ENCODE results near the gene FBXO17.
"Not testable (repeated sequence)": the region's sequence is repeated elsewhere in the genome, so short reads cannot be mapped to it uniquely, and the experiment has no call there.

The FBXO17 gene, protein sequence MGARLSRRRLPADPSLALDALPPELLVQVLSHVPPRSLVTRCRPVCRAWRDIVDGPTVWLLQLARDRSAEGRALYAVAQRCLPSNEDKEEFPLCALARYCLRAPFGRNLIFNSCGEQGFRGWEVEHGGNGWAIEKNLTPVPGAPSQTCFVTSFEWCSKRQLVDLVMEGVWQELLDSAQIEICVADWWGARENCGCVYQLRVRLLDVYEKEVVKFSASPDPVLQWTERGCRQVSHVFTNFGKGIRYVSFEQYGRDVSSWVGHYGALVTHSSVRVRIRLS

DNA sequence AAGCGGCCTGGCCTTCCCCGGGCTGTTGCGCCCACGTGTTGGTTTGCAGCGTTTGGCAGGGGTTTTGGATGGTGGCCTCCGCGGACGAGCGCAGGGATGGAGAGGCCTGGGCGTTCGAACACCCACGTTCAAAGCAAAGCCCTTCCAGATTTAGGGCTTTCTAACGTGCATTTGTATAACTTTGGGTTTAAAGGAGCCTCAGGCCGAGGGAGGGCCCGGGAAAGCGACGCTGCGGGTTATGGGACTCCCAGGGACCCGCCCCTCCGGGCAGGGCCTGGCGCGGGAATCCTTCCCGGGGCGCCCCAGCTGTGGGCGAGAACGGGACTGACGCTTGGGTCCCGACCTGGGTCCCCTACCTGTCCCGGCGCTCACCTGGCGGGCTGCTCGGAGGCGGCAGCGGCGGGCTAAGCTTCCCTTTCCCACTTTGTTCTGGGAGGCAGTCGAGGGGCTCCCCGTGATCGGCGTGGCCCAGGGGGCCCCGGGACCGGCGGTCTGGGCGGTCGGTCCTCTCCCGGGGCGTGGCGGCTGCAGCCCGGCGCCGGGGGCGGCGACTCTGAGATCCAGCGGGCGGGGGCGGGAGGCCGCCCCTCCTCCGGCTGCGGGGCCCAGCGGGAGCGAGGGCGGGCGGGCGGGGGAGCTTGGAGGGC, at the start of gene FBXO17:
Gene FBXO17, minus strand, starts transcription at position 529 of the 647 bp plus-strand sequence. CDS start 25,423 bp downstream, outside the sequence.
- no peak for DNase-seq

DNA sequence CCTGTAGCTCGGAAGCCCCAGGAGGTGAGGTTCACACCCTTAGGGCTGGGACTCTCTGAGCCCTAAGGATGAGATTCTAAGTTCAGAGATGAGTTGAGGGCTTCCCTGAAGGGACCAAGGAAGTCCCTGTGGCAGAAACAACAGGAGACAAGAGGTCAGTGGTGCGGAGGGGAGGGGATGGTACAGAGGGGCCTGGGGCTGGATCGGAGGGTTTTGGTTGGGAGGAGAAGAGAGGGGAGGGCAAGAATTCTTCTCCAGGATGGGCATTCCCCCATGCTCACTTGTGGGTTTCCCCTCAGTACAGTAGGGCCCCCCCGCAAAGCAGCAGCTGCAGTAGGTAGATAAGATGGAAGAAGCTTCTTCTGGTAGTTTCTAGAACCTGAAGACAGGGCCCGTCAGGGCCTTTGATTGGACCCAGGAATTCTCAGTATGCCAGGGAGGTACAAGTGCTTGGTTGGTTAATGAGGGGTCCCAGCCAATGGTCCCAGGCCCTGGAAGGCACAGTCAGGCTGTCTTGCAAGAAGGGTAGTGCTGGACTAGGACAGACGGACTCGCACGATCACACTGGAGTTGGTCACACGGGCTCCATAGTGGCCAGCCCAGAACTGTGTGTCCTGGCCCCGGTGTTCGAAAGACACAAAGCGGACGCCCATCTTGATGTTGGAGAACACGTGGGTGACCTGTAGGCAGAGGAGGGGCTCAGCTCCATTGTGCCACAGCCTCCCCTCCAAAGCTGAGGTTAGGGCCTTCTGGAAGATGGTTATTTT, 49.5 kb upstream of the FBXO17 start:
- DNase-seq: no peak

GRCh38 chr19:39021063-39021462, 45.5 kb upstream of the FBXO17 start:
- no peak for DNase-seq

GRCh38 chr19:39017646-39018045, 42.1 kb upstream of the FBXO17 start:
- no peak for DNase-seq

GRCh38 chr19:39017026-39017425, 41.5 kb upstream of the FBXO17 start:
- no peak for DNase-seq

GRCh38 chr19:39014037-39014436, 38.5 kb upstream of the FBXO17 start:
- no peak for DNase-seq

DNA sequence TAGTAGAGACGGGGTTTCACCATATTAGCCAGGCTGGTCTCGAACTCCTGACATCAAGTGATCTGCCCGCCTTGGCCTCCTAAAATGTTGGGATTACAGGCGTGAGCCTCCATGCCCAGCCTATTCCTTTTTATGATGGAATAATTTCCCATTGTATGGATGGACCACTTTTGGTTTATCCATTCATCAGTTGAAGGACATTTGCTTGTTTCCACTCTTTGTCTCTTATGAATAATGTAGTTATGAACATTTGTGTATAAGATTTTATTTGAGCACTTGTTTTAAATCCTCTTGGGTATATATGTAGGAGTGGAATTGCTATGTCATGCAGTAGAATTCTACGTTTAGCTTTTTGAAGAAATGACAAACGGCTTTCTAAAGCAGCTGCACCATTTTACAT, 33.5 kb upstream of the FBXO17 start:
- no peak for DNase-seq

- DNase-seq: no peak
Observed at GRCh38 chr19:39008137-39008536, 32.6 kb upstream of the FBXO17 start.

- no peak for DNase-seq
Observed at GRCh38 chr19:39007096-39007495, 31.6 kb upstream of the FBXO17 start.

GRCh38 chr19:39004403-39004802, 28.9 kb upstream of the FBXO17 start:
- DNase-seq: no peak

DNA sequence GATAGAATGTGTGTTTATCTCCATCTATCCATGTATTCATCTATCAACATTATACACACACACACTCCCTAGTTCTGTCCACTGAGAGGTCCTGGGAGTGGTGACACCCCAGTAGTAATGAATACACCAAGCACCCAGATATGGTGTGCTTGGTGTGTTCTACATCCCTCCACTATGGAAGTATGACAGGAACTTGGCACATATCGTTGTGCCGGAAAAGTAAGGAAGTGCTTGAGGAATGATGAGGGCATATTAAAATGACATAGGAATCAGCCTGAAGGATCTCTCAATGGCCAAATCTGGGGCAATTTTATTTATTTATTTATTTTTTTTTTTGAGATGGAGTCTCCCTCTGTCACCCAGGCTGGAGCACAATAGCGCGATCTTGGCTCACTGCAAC, 28.3 kb upstream of the FBXO17 start:
- no peak for DNase-seq

DNA sequence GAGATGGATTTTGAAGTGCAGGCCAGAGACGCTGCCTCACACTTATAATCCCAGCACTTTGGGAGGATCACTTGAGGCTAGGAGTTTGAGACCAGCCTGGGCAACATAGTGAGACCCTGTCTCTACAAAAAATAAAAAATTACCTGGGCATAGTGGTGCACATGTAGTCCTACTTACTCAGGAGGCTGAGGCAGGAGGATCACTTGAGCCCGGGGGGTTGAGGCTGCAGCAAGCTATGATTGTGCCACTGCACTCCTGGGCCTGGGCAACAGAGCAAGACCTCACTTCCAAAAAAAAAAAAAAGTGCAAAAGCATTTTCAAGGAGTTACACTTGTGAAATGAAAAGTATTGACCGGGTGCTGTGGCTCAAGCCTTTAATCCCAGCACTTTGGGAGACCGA, 27.6 kb upstream of the FBXO17 start:
- DNase-seq: no peak

DNA sequence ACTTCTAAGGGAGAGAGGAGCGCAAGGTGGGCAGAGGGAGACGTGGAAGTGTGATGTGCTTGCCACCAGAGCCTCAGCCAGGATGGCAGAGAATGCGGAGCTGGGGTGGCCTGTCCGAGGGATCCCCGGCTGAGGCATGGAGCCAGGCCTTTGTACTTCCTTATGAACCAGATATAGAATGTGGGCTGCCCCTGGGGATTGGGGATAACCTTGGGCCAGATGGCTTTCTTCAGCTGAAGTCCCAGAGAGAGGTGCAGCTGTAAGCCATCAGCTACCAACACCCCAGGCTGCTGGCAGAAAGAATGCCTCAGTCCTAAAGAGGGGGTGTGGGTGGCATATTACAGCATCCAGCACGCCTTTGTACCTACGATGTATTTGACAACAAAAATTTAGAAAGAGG, 25.5 kb upstream of the FBXO17 start:
- DNase-seq: no peak

- not testable (repeated sequence) for DNase-seq
Observed at GRCh38 chr19:38997576-38997975, 22.0 kb upstream of the FBXO17 start.

DNA sequence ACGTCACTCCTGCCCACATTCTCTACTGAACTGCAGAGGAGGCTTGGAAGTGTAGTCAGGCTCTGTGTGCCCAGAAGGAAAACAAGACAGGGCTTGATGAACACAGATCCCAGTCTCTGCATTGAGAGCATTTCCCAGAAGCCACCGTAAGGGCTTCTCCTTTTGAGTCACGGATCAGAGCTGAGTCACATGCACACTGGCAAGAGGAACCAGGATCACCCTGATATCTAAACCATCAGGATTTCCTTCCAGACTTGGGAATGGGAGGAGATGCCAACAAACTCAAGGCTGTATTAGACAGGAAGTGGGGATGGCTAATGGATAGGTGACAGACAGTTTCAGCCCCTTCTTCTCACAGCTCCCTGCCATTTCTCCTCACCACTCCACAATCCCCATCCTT, 17.7 kb upstream of the FBXO17 start:
- no peak for DNase-seq

DNA sequence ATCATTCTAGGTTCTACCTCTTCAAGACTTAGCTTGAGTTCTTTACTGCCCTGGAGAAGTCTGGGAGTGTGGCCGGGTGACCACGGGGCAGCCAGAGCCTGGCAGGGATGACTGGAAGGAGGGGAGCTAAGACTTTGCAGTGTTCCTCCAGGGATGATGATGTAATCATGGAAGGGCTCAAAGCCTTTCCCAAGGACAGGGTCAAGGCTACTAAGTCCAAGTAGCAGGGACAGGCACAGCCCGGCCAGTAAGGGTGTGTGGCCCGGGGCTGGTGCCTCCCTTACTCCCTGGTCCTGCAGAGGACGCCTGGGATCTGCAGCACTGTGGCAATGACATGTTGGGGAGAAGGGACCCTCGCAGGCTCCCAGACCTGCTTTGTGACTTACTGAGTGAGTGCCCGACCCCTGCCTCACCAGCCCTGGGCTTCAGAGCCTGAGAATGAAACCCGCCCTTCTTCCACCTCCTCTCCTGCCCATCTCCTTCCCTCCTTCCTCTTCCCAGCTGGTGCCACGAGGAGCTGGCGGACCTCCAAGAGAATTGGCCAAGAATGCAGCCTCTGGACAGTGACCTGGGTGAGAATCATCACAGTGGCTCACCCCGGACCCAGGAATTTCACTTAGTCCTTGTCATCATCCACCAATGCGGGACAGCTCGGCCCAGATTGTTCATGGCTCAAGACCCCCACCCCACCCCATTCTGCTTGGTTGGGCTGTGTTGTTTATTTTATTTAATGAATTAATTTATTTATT, 15.6 kb upstream of the FBXO17 start:
- no peak for DNase-seq

DNA sequence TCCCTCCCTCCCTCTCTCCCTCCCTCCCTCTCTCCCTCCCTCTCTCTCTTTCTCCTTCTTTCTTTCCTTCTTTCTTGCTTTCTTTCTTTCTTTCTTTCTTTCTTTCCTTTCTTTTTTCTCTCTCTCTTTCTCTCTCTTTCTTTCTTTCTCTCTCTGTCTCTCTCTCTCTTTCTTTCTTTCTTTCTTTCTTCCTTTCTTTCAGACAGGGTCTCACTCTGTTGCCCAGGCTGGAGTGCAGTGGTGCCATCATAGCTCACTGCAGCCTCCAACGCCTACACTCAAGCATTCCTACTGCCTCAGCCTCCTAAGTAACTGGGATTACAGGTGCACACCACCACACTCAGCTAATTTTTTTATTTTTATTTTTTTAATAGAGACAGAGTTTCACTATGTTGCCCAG, 14.1 kb upstream of the FBXO17 start:
- not testable (repeated sequence) for DNase-seq

DNA sequence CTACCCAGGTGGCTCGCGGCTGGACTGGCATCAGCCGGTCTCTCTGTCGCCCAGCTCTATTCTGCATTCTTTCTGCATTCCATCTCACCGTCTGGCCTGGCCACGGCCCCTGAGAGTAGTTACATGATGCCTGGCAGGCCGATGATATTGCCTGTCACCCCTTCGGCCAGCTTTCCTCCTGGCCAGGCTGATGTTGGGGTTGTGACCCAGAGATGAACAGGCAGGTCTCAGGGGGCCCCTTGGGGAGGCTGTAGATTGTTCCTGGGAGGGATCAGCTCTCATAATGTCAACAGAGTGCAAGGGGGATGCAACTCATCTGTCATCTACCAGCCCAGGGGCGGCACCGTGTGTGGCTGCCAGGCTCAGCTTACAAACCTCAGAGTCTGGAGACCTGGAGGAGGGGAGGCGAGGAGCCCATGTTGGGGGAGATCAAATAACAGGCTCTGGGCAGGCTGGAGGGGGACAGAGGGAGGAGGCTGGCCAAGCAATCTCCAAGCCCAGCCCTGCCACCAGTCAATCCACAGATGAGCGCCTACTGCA, 13.6 kb upstream of the FBXO17 start:
- no peak for DNase-seq

GRCh38 chr19:38988627-38989026, 13.1 kb upstream of the FBXO17 start:
- DNase-seq: not testable (repeated sequence)

GRCh38 chr19:38987745-38988144, 12.2 kb upstream of the FBXO17 start:
- not testable (repeated sequence) for DNase-seq

DNA sequence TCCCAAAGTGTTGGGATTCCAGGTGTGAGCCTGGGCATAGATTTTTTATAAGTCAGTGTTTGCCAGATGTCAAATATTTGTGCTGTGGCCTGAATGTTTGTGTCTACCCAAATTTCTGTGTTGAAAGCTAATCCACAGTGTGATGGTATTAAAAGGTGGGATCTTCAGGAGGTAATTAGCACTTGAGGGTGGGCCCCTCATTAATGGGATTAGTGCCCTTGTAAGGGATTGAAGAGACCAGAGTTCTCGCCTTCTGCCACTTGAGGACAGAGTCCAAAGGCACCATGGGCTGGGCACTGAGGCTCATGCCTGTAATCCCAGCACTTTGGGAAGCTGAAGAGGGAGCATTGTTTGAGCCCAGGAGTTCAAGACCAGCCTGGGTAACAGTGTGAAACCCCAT, 9.7 kb upstream of the FBXO17 start:
- DNase-seq: no peak

- DNase-seq: no peak
Observed at GRCh38 chr19:38980583-38981374, 5.2 kb upstream of the FBXO17 start.

Data from CD4-positive, alpha-beta T cell treated with Interleukin-4 for 4 hours (primary cell).